AG04450 (cell line): ENCODE results near the gene NPM1. TPM values are rescaled to one million over a fixed set of nuclear protein-coding genes. Genes with fewer than 3 reads are reported as not detected.
"Not testable (repeated sequence)": the region's sequence is repeated elsewhere in the genome, so short reads cannot be mapped to it uniquely, and the experiment has no call there.

Source experiments
- CTCF ChIA-PET: fragments of 300-600, 350-600 bp; formaldehyde crosslinking; extraction: SDS; loops from one replicate; lab custom pipeline; 2022; ENCODE audit warnings: antibody characterized with exemption, inconsistent platforms; lab: Charles Lee
- POLR2A ChIA-PET: fragments of 350-600 bp; formaldehyde crosslinking; extraction: SDS; loops from one replicate; lab custom pipeline; 2021; ENCODE audit warnings: antibody characterized with exemption, inconsistent platforms; lab: Yijun Ruan, JAX
- DNase-seq: peaks from one replicate; pipeline ENCODE4 v3.0.0-alpha.2; 2011; ENCODE audit warnings: low read depth, low spot score
- H3K27ac ChIP-seq: one replicate; pipeline ENCODE4 v1.5.1; 2012; ENCODE audit warnings: low read depth, low read length, control low read depth
- H3K27me3 ChIP-seq: one replicate; pipeline ENCODE4 v1.6.0; 2012; ENCODE audit warnings: low read length; ENCODE audit not compliant: control insufficient read depth, insufficient read depth
- H3K4me3 ChIP-seq: 2 replicates; pipeline ENCODE4 v1.5.1; 2011; ENCODE audit warnings: mild to moderate bottlenecking, low read depth, low read length, control low read depth
- H3K9me3 ChIP-seq: 2 replicates; pipeline ENCODE4 v1.5.1; 2012; ENCODE audit warnings: low read length; ENCODE audit not compliant: control insufficient read depth, insufficient read depth
- polyA plus RNA-seq: library from polyadenylated mRNA; depleted of rRNA; stranded (reverse); fragments of >200 nt; gene quantifications from 2 replicates; pipeline ENCODE4 v1.2.3, GENCODE V29; 2011
- TF ChIP-seq, protein P1 (sequence below): IDR thresholded peaks from 2 replicates; pipeline ENCODE4 v1.5.1; 2011; ENCODE audit warnings: low read depth, low read length, control low read depth, inconsistent platforms

Gene NPM1
- polyA plus RNA-seq, 1 experiment: 2,664 TPM

GRCh38 chr5:171412186-171412585 lies 24.5 kb downstream of the NPM1 start:
- no peaks in the 10 kb centered on the region for H3K9me3 ChIP-seq
- ChIA-PET CTCF (interaction anchor here (3.6 kb wide), 1 partner anchor 500 kb away, joined by 14 read pairs; no protein-coding TSS in a partner anchor), POLR2A (no interaction called here)
- DNase-seq: no peak
- no peaks in the 10 kb centered on the region for H3K27me3 ChIP-seq
- TF ChIP-seq, protein P1, sequence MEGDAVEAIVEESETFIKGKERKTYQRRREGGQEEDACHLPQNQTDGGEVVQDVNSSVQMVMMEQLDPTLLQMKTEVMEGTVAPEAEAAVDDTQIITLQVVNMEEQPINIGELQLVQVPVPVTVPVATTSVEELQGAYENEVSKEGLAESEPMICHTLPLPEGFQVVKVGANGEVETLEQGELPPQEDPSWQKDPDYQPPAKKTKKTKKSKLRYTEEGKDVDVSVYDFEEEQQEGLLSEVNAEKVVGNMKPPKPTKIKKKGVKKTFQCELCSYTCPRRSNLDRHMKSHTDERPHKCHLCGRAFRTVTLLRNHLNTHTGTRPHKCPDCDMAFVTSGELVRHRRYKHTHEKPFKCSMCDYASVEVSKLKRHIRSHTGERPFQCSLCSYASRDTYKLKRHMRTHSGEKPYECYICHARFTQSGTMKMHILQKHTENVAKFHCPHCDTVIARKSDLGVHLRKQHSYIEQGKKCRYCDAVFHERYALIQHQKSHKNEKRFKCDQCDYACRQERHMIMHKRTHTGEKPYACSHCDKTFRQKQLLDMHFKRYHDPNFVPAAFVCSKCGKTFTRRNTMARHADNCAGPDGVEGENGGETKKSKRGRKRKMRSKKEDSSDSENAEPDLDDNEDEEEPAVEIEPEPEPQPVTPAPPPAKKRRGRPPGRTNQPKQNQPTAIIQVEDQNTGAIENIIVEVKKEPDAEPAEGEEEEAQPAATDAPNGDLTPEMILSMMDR: no peak
- H3K4me3 ChIP-seq: no peak overlapping the region
- no peak overlapping the region for H3K27ac ChIP-seq

- POLR2A ChIA-PET: no interaction called here
- Histone ChIP-seq H3K4me3 (no peak overlapping the region), H3K27ac (no peak overlapping the region), H3K9me3 (no peaks in the 10 kb centered on the region), H3K27me3 (no peaks in the 10 kb centered on the region)
- no peak for DNase-seq
- CTCF ChIA-PET: interaction anchor here (0.5 to 3.6 kb wide), 4 partner anchors 494 to 499 kb away, joined by 3 to 14 read pairs (median 4); no protein-coding TSS in a partner anchor
- TF ChIP-seq, protein P1: no peak
Measured at GRCh38 chr5:171413153-171413910, 25.7 kb downstream of the NPM1 start.

DNA sequence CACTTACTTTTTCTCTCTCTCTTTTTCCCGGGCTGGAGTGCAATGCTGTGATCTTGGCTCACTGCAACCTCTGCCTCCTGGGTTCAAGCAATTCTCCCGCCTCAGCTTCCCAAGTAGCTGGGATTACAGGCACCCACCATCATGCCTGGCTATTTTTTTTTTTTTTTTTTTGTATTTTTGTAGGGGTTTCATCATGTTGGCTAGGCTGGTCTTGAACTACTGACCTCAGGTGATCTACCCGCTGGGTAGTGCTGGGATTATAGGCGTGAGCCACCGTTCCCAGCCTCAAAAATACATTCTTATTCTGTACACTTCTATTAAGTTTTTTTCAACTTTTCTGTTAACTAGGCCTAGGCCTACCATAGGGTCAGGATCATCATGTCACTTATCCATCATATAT lies 26.3 kb downstream of the NPM1 start:
- H3K27me3 ChIP-seq, POLR2A ChIA-PET, H3K27ac ChIP-seq, H3K4me3 ChIP-seq, H3K9me3 ChIP-seq, DNase-seq: not testable (repeated sequence)
- CTCF ChIA-PET: interaction anchor here (0.8 to 3.6 kb wide), 3 partner anchors 493 to 498 kb away, joined by 3 to 14 read pairs (median 4); no protein-coding TSS in a partner anchor

- H3K27me3 ChIP-seq: peaks cover 2% of the 10 kb centered on the region
- H3K9me3 ChIP-seq: no peaks in the 10 kb centered on the region
- H3K4me3 ChIP-seq: no peak overlapping the region
- H3K27ac ChIP-seq: no peak overlapping the region
- TF ChIP-seq, protein P1: no peak
- POLR2A ChIA-PET: no interaction called here
- CTCF ChIA-PET: interaction anchor here (0.9 to 3.6 kb wide), 3 partner anchors 461 to 497 kb away, joined by 4 to 14 read pairs (median 11); no protein-coding TSS in a partner anchor
- DNase-seq: no peak
Measured at GRCh38 chr5:171415115-171415730, 27.6 kb downstream of the NPM1 start.

DNA sequence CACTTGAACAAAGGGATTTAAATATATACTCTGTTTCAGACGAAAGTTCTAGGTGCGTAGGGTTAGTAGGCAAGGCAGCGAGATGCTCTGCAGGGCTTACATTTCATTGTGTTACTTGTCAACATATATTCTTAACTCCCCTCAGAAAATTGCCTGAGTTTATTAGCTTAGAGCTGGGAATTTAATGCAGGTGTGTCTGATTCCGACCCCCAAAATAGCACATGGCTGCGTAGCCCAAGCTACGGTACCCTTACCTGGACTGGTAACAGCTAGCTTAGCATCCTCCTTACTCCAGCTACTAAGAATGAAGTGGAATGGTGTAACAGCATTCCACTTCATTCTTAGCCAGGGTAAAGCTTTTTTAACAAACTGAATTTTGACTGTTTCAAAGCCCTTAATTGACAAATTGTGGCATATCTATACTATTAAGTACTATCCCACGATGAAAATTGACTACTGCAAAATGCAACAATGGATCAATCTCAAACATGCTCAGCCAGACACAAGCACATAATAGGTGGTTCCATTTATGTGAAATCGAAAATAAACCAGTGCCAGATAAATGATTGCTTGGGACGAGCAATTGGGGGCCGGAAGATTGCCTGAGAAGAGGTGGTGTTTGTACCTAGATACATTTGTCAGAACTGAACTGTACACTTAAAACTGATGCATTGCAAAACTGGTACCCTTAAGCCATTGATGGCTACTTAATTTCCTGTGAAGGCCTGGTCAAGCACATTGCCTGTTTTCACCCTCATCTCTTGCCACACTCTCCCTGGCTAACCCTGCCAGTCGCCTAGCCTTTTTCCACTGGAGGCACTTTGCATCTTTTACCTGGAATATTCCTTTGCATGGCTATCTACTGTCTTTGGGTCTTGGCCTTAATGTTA lies 28.8 kb downstream of the NPM1 start:
- no peaks in the 10 kb centered on the region for H3K9me3 ChIP-seq
- CTCF ChIA-PET: interaction anchor here (0.8 to 1.7 kb wide), 2 partner anchors 490 to 491 kb away, joined by 3 to 11 read pairs; no protein-coding TSS in a partner anchor
- no peak for DNase-seq
- H3K27me3 ChIP-seq: peaks cover 4% of the 10 kb centered on the region
- POLR2A ChIA-PET: no interaction called here
- no peak overlapping the region for H3K27ac ChIP-seq
- no peak overlapping the region for H3K4me3 ChIP-seq
- TF ChIP-seq, protein P1: no peak
